ENCODE data around the gene CREB3L2. TPM values are rescaled to one million over a fixed set of nuclear protein-coding genes. Genes with fewer than 3 reads are reported as not detected.
"Not testable (repeated sequence)": the region's sequence is repeated elsewhere in the genome, so short reads cannot be mapped to it uniquely, and the experiment has no call there.

CREB3L2 gene
- total and polyA plus RNA-seq, 7 donors: 2.2 to 14.7 (median 6.7) TPM

GRCh38 chr7:137968890-137969289 is 33.0 kb downstream of the CREB3L2 start:
- ATAC-seq: no peak
- WGBS, 3 donors: 76 to 93% (median 84%) methylated on average over 4 of the region's 4 CpGs

GRCh38 chr7:137968339-137968738 is 33.5 kb downstream of the CREB3L2 start:
- ATAC-seq; intact Hi-C loops (cut with DNase I); H3K36me3 ChIP-seq (ENCODE audit: insufficient read depth in 1 of 2, low read depth in 1 of 2); DNase-seq; H3K27ac ChIP-seq; H3K27me3 ChIP-seq (ENCODE audit: insufficient read depth in 3 of 3, low read length in 2 of 3); H3K9me3 ChIP-seq; H3K4me1 ChIP-seq; H3K4me3 ChIP-seq: not testable (repeated sequence)
- WGBS, 3 donors: 97 to 100% (median 99%) methylated on average over 4 of the region's 4 CpGs

More at GRCh38 chr7:137968890-137969289, 33.0 kb downstream of the CREB3L2 start:
- Histone ChIP-seq H3K36me3 (ENCODE audit: insufficient read depth in 1 of 2, low read depth in 1 of 2) (no peaks in the 10 kb centered on the region), H3K4me3 (no peak overlapping the region), H3K27me3 (ENCODE audit: insufficient read depth in 3 of 3, low read length in 2 of 3) (no peaks in the 10 kb centered on the region), H3K4me1 (peaks cover 10% of the 10 kb centered on the region), H3K27ac (no peak overlapping the region), H3K9me3 (no peaks in the 10 kb centered on the region)
- intact Hi-C loops (cut with DNase I): no loop called here
- DNase-seq: no peak
- no peak for TF ChIP-seq CTCF (IDR thresholded peaks at IDR 0.05)

- DNase-seq (no peak), ATAC-seq (no peak)
- H3K4me1 ChIP-seq: peaks cover 10% of the 10 kb centered on the region
- no peak overlapping the region for H3K4me3 ChIP-seq
- WGBS, 3 donors: 77 to 79% (median 79%) methylated on average over 12 of the region's 12 CpGs
- no peak overlapping the region for H3K27ac ChIP-seq
- H3K27me3 ChIP-seq (ENCODE audit: insufficient read depth in 3 of 3, low read length in 2 of 3): no peaks in the 10 kb centered on the region
- H3K36me3 ChIP-seq (ENCODE audit: insufficient read depth in 1 of 2, low read depth in 1 of 2): no peaks in the 10 kb centered on the region
- no peak for TF ChIP-seq CTCF (IDR thresholded peaks at IDR 0.05)
- intact Hi-C loops (cut with DNase I): no loop called here
- no peaks in the 10 kb centered on the region for H3K9me3 ChIP-seq
These were observed 34.5 kb downstream of the CREB3L2 start for GRCh38 chr7:137967143-137968018.

- ATAC-seq: no peak
- no peaks in the 10 kb centered on the region for H3K36me3 ChIP-seq (ENCODE audit: insufficient read depth in 1 of 2, low read depth in 1 of 2)
- H3K27me3 ChIP-seq (ENCODE audit: insufficient read depth in 3 of 3, low read length in 2 of 3): no peaks in the 10 kb centered on the region
- no peak overlapping the region for H3K4me3 ChIP-seq
- H3K4me1 ChIP-seq: peaks cover 10% of the 10 kb centered on the region
- intact Hi-C loops (cut with DNase I): no loop called here
- no peak overlapping the region for H3K27ac ChIP-seq
- TF ChIP-seq CTCF (IDR thresholded peaks at IDR 0.05): no peak
- no peak for DNase-seq
- H3K9me3 ChIP-seq: no peaks in the 10 kb centered on the region
- 79 to 86% (median 81%) methylated on average over 4 of the region's 4 CpGs for WGBS, 3 donors
These were observed 35.2 kb downstream of the CREB3L2 start for GRCh38 chr7:137966641-137967142.

GRCh38 chr7:137965942-137966640 is 35.8 kb downstream of the CREB3L2 start:
- intact Hi-C loops (cut with DNase I): no loop called here
- Histone ChIP-seq H3K36me3 (ENCODE audit: insufficient read depth in 1 of 2, low read depth in 1 of 2) (no peaks in the 10 kb centered on the region), H3K9me3 (no peaks in the 10 kb centered on the region), H3K4me3 (no peak overlapping the region), H3K27ac (no peak overlapping the region), H3K27me3 (ENCODE audit: insufficient read depth in 3 of 3, low read length in 2 of 3) (no peaks in the 10 kb centered on the region), H3K4me1 (peaks cover 10% of the 10 kb centered on the region)
- ATAC-seq (no peak), DNase-seq (no peak)
- 55 to 74% (median 60%) methylated on average over 2 of the region's 2 CpGs for WGBS, 3 donors
- TF ChIP-seq CTCF (IDR thresholded peaks at IDR 0.05): no peak

Data from psoas muscle (tissue), 8 donors.